Mammary microvascular endothelial cell (primary cell): ENCODE data around the gene TSG101. TPM values are rescaled to one million over a fixed set of nuclear protein-coding genes. Genes with fewer than 3 reads are reported as not detected.

Experiments
- total RNA-seq: library from RNA; depleted of rRNA; stranded (reverse); fragments of >200 nt; gene quantifications from 2 replicates; pipeline ENCODE4 v1.2.3, GENCODE V29; 2015

Gene TSG101
- total RNA-seq = 48.3 and 68.1 TPM in 2 replicates

GRCh38 chr11:18526521-18527296 lies at the start of gene TSG101:
Gene TSG101 (minus strand): TSS chr11:18526942. CDS start chr11:18526816, 126 bp downstream.

GRCh38 chr11:18455686-18456372 lies 70.9 kb downstream of the TSG101 start, which contains the start of gene LDHAL6A:
Gene LDHAL6A (plus strand): TSS chr11:18455856. CDS start chr11:18456681, 825 bp downstream.

Other genes starting within 250 kb of the TSG101 start
- gene HPS5, start 204.8 kb downstream of the TSG101 start, total RNA-seq = 9.7 and 17.3 TPM in 2 replicates
- 48.1 and 62.7 TPM in 2 replicates for gene GTF2H1, start 204.4 kb downstream of the TSG101 start, total RNA-seq
- 656 and 674 TPM in 2 replicates for gene LDHA, start 132.4 kb downstream of the TSG101 start, total RNA-seq
- gene LDHC, start 114.6 kb downstream of the TSG101 start, total RNA-seq = 0.25 TPM in 1 of 2 replicates, not detected in the other
- gene LDHAL6A, start 71.1 kb downstream of the TSG101 start, total RNA-seq = not detected in 2 replicates
- 21.7 and 25.4 TPM in 2 replicates for gene UEVLD, start 61.8 kb upstream of the TSG101 start, total RNA-seq
- gene MISFA, start 72.8 kb upstream of the TSG101 start, total RNA-seq = 0.87 TPM in 1 of 2 replicates, not detected in the other
- 11.1 and 17.3 TPM in 2 replicates for gene SPTY2D1, start 107.4 kb upstream of the TSG101 start, total RNA-seq
- gene TMEM86A, start 171.8 kb upstream of the TSG101 start, total RNA-seq = 0.93 and 1.6 TPM in 2 replicates
- not detected in 2 replicates for gene IGSF22, start 199.2 kb upstream of the TSG101 start, total RNA-seq